Central memory CD8-positive, alpha-beta T cell (primary cell): Measurements from ENCODE around the gene RNU7-1.

Source experiments
- ATAC-seq: fragments of 150-1000 bp; cut with Tn5 transposase; replicated peaks from 2 replicates; pipeline ENCODE4 v1.10.0; 2022; ENCODE audit warnings: mild to moderate bottlenecking, moderate FRiP score, moderate number of reproducible peaks; ENCODE audit not compliant: poor library complexity, severe bottlenecking; ENCODE audit errors: extremely low read depth
- DNase-seq, 2 donors: peaks; one replicate each; pipeline ENCODE4 v3.0.0; 2021; ENCODE audit warnings: low spot score in 2 of 2
- H3K27ac Mint-ChIP-seq: one replicate; pipeline ENCODE4 v1.8.0; 2022; ENCODE audit warnings: low read depth, mild to moderate bottlenecking, moderate library complexity, mixed read lengths
- H3K27me3 Mint-ChIP-seq: one replicate; pipeline ENCODE4 v1.8.0; 2022; ENCODE audit warnings: mixed read lengths
- H3K36me3 Mint-ChIP-seq: one replicate; pipeline ENCODE4 v1.8.0; 2022; ENCODE audit warnings: mild to moderate bottlenecking, moderate library complexity, mixed read lengths; ENCODE audit not compliant: insufficient read depth
- H3K4me1 Mint-ChIP-seq: one replicate; pipeline ENCODE4 v1.8.0; 2022; ENCODE audit warnings: mixed read lengths
- H3K4me3 Mint-ChIP-seq: one replicate; pipeline ENCODE4 v1.8.0; 2022; ENCODE audit warnings: mild to moderate bottlenecking, moderate library complexity, mixed read lengths
- H3K9me3 Mint-ChIP-seq: one replicate; pipeline ENCODE4 v1.8.0; 2022; ENCODE audit warnings: mixed read lengths

RNU7-1 gene

GRCh38 chr12:6912164-6912935, 31.3 kb upstream of the RNU7-1 start:
- ATAC-seq (no peak), DNase-seq (no peak)
- H3K4me1 Mint-ChIP-seq = peaks cover 42% of the 10 kb centered on the region
- peak overlapping the region; percentile 88 for H3K4me3 Mint-ChIP-seq
- H3K9me3 Mint-ChIP-seq = no peaks in the 10 kb centered on the region
- peaks cover 9% of the 10 kb centered on the region for H3K36me3 Mint-ChIP-seq
- no peaks in the 10 kb centered on the region for H3K27me3 Mint-ChIP-seq
- peak overlapping the region; percentile 89 for H3K27ac Mint-ChIP-seq

- Mint-ChIP-seq H3K4me1 (peaks cover 42% of the 10 kb centered on the region), H3K27me3 (no peaks in the 10 kb centered on the region), H3K36me3 (peaks cover 19% of the 10 kb centered on the region), H3K27ac (peak within 1 kb of the TSS; percentile 89), H3K9me3 (no peaks in the 10 kb centered on the region), H3K4me3 (peak within 1 kb of the TSS; percentile 88)
- ATAC-seq = peak; percentile 93
- DNase-seq = peak; percentile 69 to 72
Observed at GRCh38 chr12:6914246-6914946, 29.2 kb upstream of the RNU7-1 start, which contains the start of gene ENO2. Gene ENO2, plus strand, starts transcription at chr12:6914580. Its CDS starts 1,253 bp downstream, at chr12:6915833.

- DNase-seq (no peak), ATAC-seq (peak; percentile 2)
- Mint-ChIP-seq H3K27ac (peak overlapping the region; percentile 89), H3K9me3 (no peaks in the 10 kb centered on the region), H3K4me1 (peaks cover 42% of the 10 kb centered on the region), H3K4me3 (peak overlapping the region; percentile 88), H3K36me3 (peaks cover 24% of the 10 kb centered on the region), H3K27me3 (no peaks in the 10 kb centered on the region)
Observed at GRCh38 chr12:6914947-6915788, 28.4 kb upstream of the RNU7-1 start.

- DNase-seq (no peak), ATAC-seq (no peak)
- Mint-ChIP-seq H3K4me1 (peaks cover 42% of the 10 kb centered on the region), H3K4me3 (peak overlapping the region; percentile 88), H3K27ac (peak overlapping the region; percentile 89), H3K36me3 (peaks cover 24% of the 10 kb centered on the region), H3K27me3 (no peaks in the 10 kb centered on the region), H3K9me3 (no peaks in the 10 kb centered on the region)
Observed at GRCh38 chr12:6915789-6916285, 27.8 kb upstream of the RNU7-1 start.

GRCh38 chr12:6916426-6917200, 27.0 kb upstream of the RNU7-1 start:
- no peak for ATAC-seq
- H3K9me3 Mint-ChIP-seq = no peaks in the 10 kb centered on the region
- H3K36me3 Mint-ChIP-seq = peaks cover 29% of the 10 kb centered on the region
- no peak for DNase-seq
- H3K4me3 Mint-ChIP-seq = peak overlapping the region; percentile 88
- H3K27me3 Mint-ChIP-seq = no peaks in the 10 kb centered on the region
- peak overlapping the region; percentile 52 for H3K27ac Mint-ChIP-seq
- peaks cover 42% of the 10 kb centered on the region for H3K4me1 Mint-ChIP-seq

- H3K27me3 Mint-ChIP-seq = no peaks in the 10 kb centered on the region
- no peaks in the 10 kb centered on the region for H3K9me3 Mint-ChIP-seq
- DNase-seq = no peak
- peaks cover 33% of the 10 kb centered on the region for H3K36me3 Mint-ChIP-seq
- H3K4me1 Mint-ChIP-seq = peaks cover 40% of the 10 kb centered on the region
- ATAC-seq = no peak
- no peak overlapping the region for H3K4me3 Mint-ChIP-seq
- H3K27ac Mint-ChIP-seq = no peak overlapping the region
Observed at GRCh38 chr12:6917491-6918231, 26.0 kb upstream of the RNU7-1 start.

- no peak overlapping the region for H3K4me3 Mint-ChIP-seq
- DNase-seq = no peak
- peaks cover 32% of the 10 kb centered on the region for H3K4me1 Mint-ChIP-seq
- ATAC-seq = no peak
- no peaks in the 10 kb centered on the region for H3K27me3 Mint-ChIP-seq
- H3K9me3 Mint-ChIP-seq = no peaks in the 10 kb centered on the region
- H3K36me3 Mint-ChIP-seq = peaks cover 37% of the 10 kb centered on the region
- no peak overlapping the region for H3K27ac Mint-ChIP-seq
Observed at GRCh38 chr12:6919588-6919987, 24.0 kb upstream of the RNU7-1 start.

GRCh38 chr12:6921539-6921938, 22.1 kb upstream of the RNU7-1 start:
- Mint-ChIP-seq H3K4me1 (peaks cover 22% of the 10 kb centered on the region), H3K36me3 (peaks cover 38% of the 10 kb centered on the region), H3K27me3 (no peaks in the 10 kb centered on the region), H3K9me3 (no peaks in the 10 kb centered on the region), H3K4me3 (no peak overlapping the region), H3K27ac (no peak overlapping the region)
- ATAC-seq = no peak
- no peak for DNase-seq

- DNase-seq = no peak
- H3K4me3 Mint-ChIP-seq = no peak overlapping the region
- no peaks in the 10 kb centered on the region for H3K27me3 Mint-ChIP-seq
- H3K4me1 Mint-ChIP-seq = peaks cover 22% of the 10 kb centered on the region
- H3K27ac Mint-ChIP-seq = no peak overlapping the region
- peaks cover 36% of the 10 kb centered on the region for H3K36me3 Mint-ChIP-seq
- H3K9me3 Mint-ChIP-seq = no peaks in the 10 kb centered on the region
- ATAC-seq = no peak
Observed at GRCh38 chr12:6921996-6922946, 21.3 kb upstream of the RNU7-1 start.

- Mint-ChIP-seq H3K36me3 (peaks cover 33% of the 10 kb centered on the region), H3K4me3 (no peak overlapping the region), H3K9me3 (no peaks in the 10 kb centered on the region), H3K4me1 (peaks cover 23% of the 10 kb centered on the region), H3K27ac (no peak overlapping the region), H3K27me3 (no peaks in the 10 kb centered on the region)
- ATAC-seq = no peak
- no peak for DNase-seq
Observed at GRCh38 chr12:6923003-6923732, 20.4 kb upstream of the RNU7-1 start.
